Neural cell (in vitro differentiated cells): Measurements from ENCODE around the gene CACNA2D2. TPM values are rescaled to one million over a fixed set of nuclear protein-coding genes. Genes with fewer than 3 reads are reported as not detected.
A peak's percentile ranks its signal among the peaks of the same experiment; 100 is the strongest.
"Not testable (repeated sequence)": the region's sequence is repeated elsewhere in the genome, so short reads cannot be mapped to it uniquely, and the experiment has no call there.

Experiments
- H2AFZ ChIP-seq: fragments of 200-600, 300-800 bp; sonication (generic), shearing (Covaris generic); 2 replicates; pipeline ENCODE4 v1.6.0; 2014; ENCODE audit warnings: low read depth, mild to moderate bottlenecking, antibody characterized with exemption, low read length, moderate library complexity
- H3F3A ChIP-seq: fragments of 200-600 bp; shearing (Covaris generic); 2 replicates; pipeline ENCODE4 v1.6.1; 2016; ENCODE audit warnings: mild to moderate bottlenecking, moderate library complexity, mixed read lengths, antibody characterized with exemption, low read length; ENCODE audit not compliant: insufficient read depth, poor library complexity, severe bottlenecking
- H3K27ac ChIP-seq: fragments of 200-600, 300-800 bp; sonication (generic), shearing (Covaris generic); 2 replicates; pipeline ENCODE4 v1.5.1; 2014; ENCODE audit warnings: mild to moderate bottlenecking, low read length, moderate library complexity
- H3K27me3 ChIP-seq: fragments of 300-800, 200-600 bp; sonication (generic), shearing (Covaris generic); 2 replicates; pipeline ENCODE4 v1.6.0; 2014; ENCODE audit warnings: mild to moderate bottlenecking, low read depth, low read length, moderate library complexity; ENCODE audit not compliant: insufficient read depth
- H3K36me3 ChIP-seq: fragments of 300-800, 200-600 bp; sonication (generic), shearing (Covaris generic); 2 replicates; pipeline ENCODE4 v1.5.1; 2014; ENCODE audit warnings: mild to moderate bottlenecking, antibody characterized with exemption, low read length, moderate library complexity; ENCODE audit not compliant: insufficient read depth
- H3K4me2 ChIP-seq: fragments of 300-800, 200-600 bp; sonication (generic), shearing (Covaris generic); 2 replicates; pipeline ENCODE4 v1.6.0; 2014; ENCODE audit warnings: mild to moderate bottlenecking, low read length
- H3K4me3 ChIP-seq: fragments of 300-800, 200-600 bp; sonication (generic), shearing (Covaris generic); 2 replicates; pipeline ENCODE4 v1.5.1; 2014; ENCODE audit warnings: mild to moderate bottlenecking, low read length, moderate library complexity
- H3K79me2 ChIP-seq: fragments of 200-600 bp; shearing (Covaris generic); replicated peaks from 2 replicates; pipeline ENCODE4 v1.6.0; 2014; ENCODE audit warnings: mild to moderate bottlenecking, low read length, moderate library complexity; ENCODE audit not compliant: insufficient read depth
- H3K9ac ChIP-seq: fragments of 300-800, 200-600 bp; sonication (generic), shearing (Covaris generic); 2 replicates; pipeline ENCODE4 v1.6.1; 2016; ENCODE audit warnings: mild to moderate bottlenecking, low read length, mixed read lengths
- H3K9me2 ChIP-seq: fragments of 200-600 bp; shearing (Covaris generic); 2 replicates; pipeline ENCODE4 v1.6.1; 2016; ENCODE audit warnings: mild to moderate bottlenecking, low read length, mixed read lengths; ENCODE audit not compliant: insufficient read depth
- H3K9me3 ChIP-seq: fragments of 200-600, 300-800 bp; sonication (generic), shearing (Covaris generic); 2 replicates; pipeline ENCODE4 v1.6.1; 2016; ENCODE audit warnings: mild to moderate bottlenecking, mixed run types, low read length, moderate library complexity, mixed read lengths
- H4K20me1 ChIP-seq: fragments of 200-600 bp; shearing (Covaris generic); 2 replicates; pipeline ENCODE4 v1.6.1; 2016; ENCODE audit warnings: mild to moderate bottlenecking, mixed run types; ENCODE audit not compliant: insufficient read depth
- CTCF ChIP-seq: fragments of 450-650 bp; IDR thresholded peaks from 2 replicates; pipeline ENCODE4 v1.5.1; 2014; ENCODE audit warnings: antibody characterized with exemption, mild to moderate bottlenecking, moderate library complexity; ENCODE audit not compliant: poor library complexity, severe bottlenecking
- EP300 ChIP-seq: fragments of 450-650 bp; conservative IDR thresholded peaks from 2 replicates; pipeline ENCODE4 v1.6.1; 2014; ENCODE audit warnings: antibody characterized with exemption, mild to moderate bottlenecking, moderate library complexity; ENCODE audit not compliant: poor library complexity, severe bottlenecking
- EZH2 ChIP-seq: fragments of 200-600, 300-800 bp; shearing (Covaris generic), sonication (generic); IDR thresholded peaks from 2 replicates; pipeline ENCODE4 v1.6.1; 2014; ENCODE audit warnings: antibody characterized with exemption, low read length, borderline replicate concordance, mild to moderate bottlenecking; ENCODE audit not compliant: insufficient read depth, poor library complexity, severe bottlenecking
- MXI1 ChIP-seq: fragments of 450-650 bp; conservative IDR thresholded peaks from 2 replicates; pipeline ENCODE4 v1.6.1; 2014; ENCODE audit warnings: antibody characterized with exemption, mild to moderate bottlenecking; ENCODE audit not compliant: poor library complexity, severe bottlenecking
- POLR2AphosphoS5 ChIP-seq: IDR thresholded peaks from 2 replicates; pipeline ENCODE4 v1.6.1; 2012
- RAD21 ChIP-seq: fragments of 450-650 bp; conservative IDR thresholded peaks from 2 replicates; pipeline ENCODE4 v1.6.1; 2014; ENCODE audit warnings: antibody characterized with exemption, mild to moderate bottlenecking, moderate library complexity
- SMC3 ChIP-seq: fragments of 450-650 bp; conservative IDR thresholded peaks from 2 replicates; pipeline ENCODE4 v1.6.1; 2014; ENCODE audit warnings: antibody characterized with exemption, mild to moderate bottlenecking, moderate library complexity; ENCODE audit not compliant: poor library complexity
- TAF1 ChIP-seq: IDR thresholded peaks from 2 replicates; pipeline ENCODE4 v1.6.1; 2012; ENCODE audit warnings: low read depth
- polyA plus RNA-seq: library from polyadenylated mRNA; depleted of rRNA; stranded (reverse); fragments of >200 nt; gene quantifications from 2 replicates; pipeline ENCODE4 v1.2.3, GENCODE V29; 2014
- TF ChIP-seq, protein P1 (sequence below): IDR thresholded peaks from 2 replicates; pipeline ENCODE4 v1.6.1; 2012; ENCODE audit warnings: borderline replicate concordance

CACNA2D2 gene
- polyA plus RNA-seq, 1 donor from 2014 or later = 7.8 TPM

- Histone ChIP-seq H3K27ac (peak overlapping the region; percentile 62), H3K4me2 (peak overlapping the region; percentile 43), H2AFZ (no peak overlapping the region), H3K36me3 (no peaks in the 10 kb centered on the region), H3K4me3 (peak overlapping the region; percentile 52), H4K20me1 (no peaks in the 10 kb centered on the region), H3K27me3 (no peaks in the 10 kb centered on the region), H3K79me2 (no peaks in the 10 kb centered on the region), H3K9me3 (no peaks in the 10 kb centered on the region), H3K9ac (peak overlapping the region; percentile 43), H3K9me2 (no peaks in the 10 kb centered on the region), H3F3A (peaks cover 8% of the 10 kb centered on the region)
- peak; percentile 91 for TF ChIP-seq EP300
- peak; percentile 91 for TF ChIP-seq POLR2AphosphoS5
- TF ChIP-seq EZH2 = no peak
- peak; percentile 38 for TF ChIP-seq MXI1
Observed at GRCh38 chr3:50515565-50516439, 12.4 kb upstream of the CACNA2D2 start.

DNA sequence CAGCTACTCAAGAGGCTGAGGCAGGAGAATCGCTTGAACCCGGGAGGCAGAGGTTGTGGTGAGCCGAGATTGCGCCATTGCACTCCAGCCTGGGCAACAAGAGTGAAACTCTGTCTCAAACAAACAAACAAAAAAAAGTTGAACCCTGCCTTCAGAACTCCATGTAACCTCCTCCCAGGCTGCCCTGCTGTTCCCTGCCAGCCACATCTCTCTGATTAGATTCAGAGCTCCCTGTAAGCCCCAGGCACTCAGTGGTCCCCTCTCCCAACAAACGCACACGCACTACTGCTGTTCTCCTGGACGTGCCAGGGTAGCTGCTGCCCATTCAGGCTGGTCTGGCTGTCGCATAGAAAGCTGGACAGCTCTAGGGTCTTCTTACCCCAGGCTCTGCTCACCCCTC, 9.5 kb upstream of the CACNA2D2 start:
- not testable (repeated sequence) for H3K27ac ChIP-seq, H3K4me2 ChIP-seq, H3K27me3 ChIP-seq, H3K9me2 ChIP-seq, H3K4me3 ChIP-seq, H3K79me2 ChIP-seq, H3K9me3 ChIP-seq, H3F3A ChIP-seq, H2AFZ ChIP-seq, H4K20me1 ChIP-seq, H3K36me3 ChIP-seq, H3K9ac ChIP-seq

DNA sequence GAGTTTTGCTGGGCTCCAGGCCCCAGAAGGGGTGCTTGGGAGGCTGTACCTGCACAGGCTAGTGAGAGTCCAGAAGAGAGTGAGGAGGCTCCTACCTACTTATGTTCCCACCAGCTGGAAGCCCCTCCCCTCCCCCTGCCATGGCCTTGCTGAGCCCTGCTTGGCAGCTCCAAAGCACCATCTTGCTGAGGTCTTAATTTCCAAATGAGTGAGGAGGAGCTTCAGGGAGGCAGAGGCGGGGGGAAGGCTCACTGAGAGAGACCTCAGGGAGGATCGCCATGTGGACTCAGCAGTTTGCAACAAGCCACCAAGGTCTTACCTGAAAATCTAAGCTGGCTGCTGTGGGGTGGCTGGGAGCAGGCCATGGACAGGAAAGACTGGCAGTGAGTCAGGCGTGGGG, 8.7 kb upstream of the CACNA2D2 start:
- Histone ChIP-seq H2AFZ (no peak overlapping the region), H4K20me1 (no peaks in the 10 kb centered on the region), H3K79me2 (no peaks in the 10 kb centered on the region), H3K9me3 (no peaks in the 10 kb centered on the region), H3F3A (peaks cover 6% of the 10 kb centered on the region), H3K9me2 (no peaks in the 10 kb centered on the region), H3K27me3 (no peaks in the 10 kb centered on the region), H3K4me2 (no peak overlapping the region), H3K36me3 (no peaks in the 10 kb centered on the region), H3K9ac (no peak overlapping the region), H3K4me3 (no peak overlapping the region), H3K27ac (no peak overlapping the region)
- no peak for TF ChIP-seq EP300
- no peak for TF ChIP-seq POLR2AphosphoS5
- TF ChIP-seq EZH2 = no peak
- no peak for TF ChIP-seq SMC3
- no peak for TF ChIP-seq MXI1
- no peak for TF ChIP-seq CTCF
- TF ChIP-seq RAD21 = no peak
- no peak for TF ChIP-seq TAF1
- TF ChIP-seq, protein P1, sequence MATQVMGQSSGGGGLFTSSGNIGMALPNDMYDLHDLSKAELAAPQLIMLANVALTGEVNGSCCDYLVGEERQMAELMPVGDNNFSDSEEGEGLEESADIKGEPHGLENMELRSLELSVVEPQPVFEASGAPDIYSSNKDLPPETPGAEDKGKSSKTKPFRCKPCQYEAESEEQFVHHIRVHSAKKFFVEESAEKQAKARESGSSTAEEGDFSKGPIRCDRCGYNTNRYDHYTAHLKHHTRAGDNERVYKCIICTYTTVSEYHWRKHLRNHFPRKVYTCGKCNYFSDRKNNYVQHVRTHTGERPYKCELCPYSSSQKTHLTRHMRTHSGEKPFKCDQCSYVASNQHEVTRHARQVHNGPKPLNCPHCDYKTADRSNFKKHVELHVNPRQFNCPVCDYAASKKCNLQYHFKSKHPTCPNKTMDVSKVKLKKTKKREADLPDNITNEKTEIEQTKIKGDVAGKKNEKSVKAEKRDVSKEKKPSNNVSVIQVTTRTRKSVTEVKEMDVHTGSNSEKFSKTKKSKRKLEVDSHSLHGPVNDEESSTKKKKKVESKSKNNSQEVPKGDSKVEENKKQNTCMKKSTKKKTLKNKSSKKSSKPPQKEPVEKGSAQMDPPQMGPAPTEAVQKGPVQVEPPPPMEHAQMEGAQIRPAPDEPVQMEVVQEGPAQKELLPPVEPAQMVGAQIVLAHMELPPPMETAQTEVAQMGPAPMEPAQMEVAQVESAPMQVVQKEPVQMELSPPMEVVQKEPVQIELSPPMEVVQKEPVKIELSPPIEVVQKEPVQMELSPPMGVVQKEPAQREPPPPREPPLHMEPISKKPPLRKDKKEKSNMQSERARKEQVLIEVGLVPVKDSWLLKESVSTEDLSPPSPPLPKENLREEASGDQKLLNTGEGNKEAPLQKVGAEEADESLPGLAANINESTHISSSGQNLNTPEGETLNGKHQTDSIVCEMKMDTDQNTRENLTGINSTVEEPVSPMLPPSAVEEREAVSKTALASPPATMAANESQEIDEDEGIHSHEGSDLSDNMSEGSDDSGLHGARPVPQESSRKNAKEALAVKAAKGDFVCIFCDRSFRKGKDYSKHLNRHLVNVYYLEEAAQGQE = no peak
